ENCODE results near the gene SFT2D3.

SFT2D3 gene

GRCh38 chr2:127660291-127660578 is 41.1 kb upstream of the SFT2D3 start:
- TF ChIP-seq CTCF (IDR thresholded peaks at IDR 0.05; ENCODE audit: low read depth, low read length) = no peak
- DNase-seq (ENCODE audit: extremely low read depth, low read depth) = no peak

- no peak for DNase-seq (ENCODE audit: extremely low read depth, low read depth)
- no peak for TF ChIP-seq CTCF (IDR thresholded peaks at IDR 0.05; ENCODE audit: low read depth, low read length)
Measured at GRCh38 chr2:127661072-127661649, 40.1 kb upstream of the SFT2D3 start.

GRCh38 chr2:127661949-127662510 is 39.3 kb upstream of the SFT2D3 start:
- no peak; the same call in none of the 2 replicates for TF ChIP-seq CTCF (IDR thresholded peaks at IDR 0.05; ENCODE audit: low read depth, low read length)
- DNase-seq (ENCODE audit: extremely low read depth, low read depth) = no peak

- no peak for TF ChIP-seq CTCF (IDR thresholded peaks at IDR 0.05; ENCODE audit: low read depth, low read length)
- no peak for DNase-seq (ENCODE audit: extremely low read depth, low read depth)
Measured at GRCh38 chr2:127662937-127663565, 38.2 kb upstream of the SFT2D3 start.

- no peak for DNase-seq (ENCODE audit: extremely low read depth, low read depth)
- TF ChIP-seq CTCF (IDR thresholded peaks at IDR 0.05; ENCODE audit: low read depth, low read length) = no peak
Measured at GRCh38 chr2:127663566-127664064, 37.7 kb upstream of the SFT2D3 start.

- no peak for DNase-seq (ENCODE audit: extremely low read depth, low read depth)
- TF ChIP-seq CTCF (IDR thresholded peaks at IDR 0.05; ENCODE audit: low read depth, low read length) = no peak
Measured at GRCh38 chr2:127664065-127664894, 37.0 kb upstream of the SFT2D3 start.

- no peak for DNase-seq (ENCODE audit: extremely low read depth, low read depth)
- no peak for TF ChIP-seq CTCF (IDR thresholded peaks at IDR 0.05; ENCODE audit: low read depth, low read length)
Measured at GRCh38 chr2:127664895-127665225, 36.4 kb upstream of the SFT2D3 start.
